H7 (cell line): ENCODE results near the gene C11orf71. TPM values are rescaled to one million over a fixed set of nuclear protein-coding genes. Genes with fewer than 3 reads are reported as not detected.

Source experiments
- DNase-seq: peaks from one replicate; pipeline ENCODE4 v3.0.0; 2012
- H3K27me3 ChIP-seq: 2 replicates; pipeline ENCODE4 v1.6.0; 2011; ENCODE audit warnings: mild to moderate bottlenecking, low read length; ENCODE audit not compliant: control insufficient read depth, insufficient read depth
- H3K36me3 ChIP-seq: replicated peaks from 2 replicates; pipeline ENCODE4 v1.5.1; 2011; ENCODE audit warnings: low read length; ENCODE audit not compliant: control insufficient read depth, insufficient read depth
- H3K4me3 ChIP-seq: 2 replicates; pipeline ENCODE4 v1.5.1; 2011; ENCODE audit warnings: low read depth, mild to moderate bottlenecking, control low read depth, low read length, moderate library complexity; ENCODE audit not compliant: insufficient read depth
- total RNA-seq: library from RNA; depleted of rRNA; stranded (reverse); fragments of >200 nt; shearing (Covaris generic); gene quantifications from 2 replicates; pipeline ENCODE4 v1.2.3, GENCODE V29; 2014; rRNA removed

The C11orf71 gene
- 5.8 and 11.1 TPM in 2 replicates for total RNA-seq

GRCh38 chr11:114400216-114400914 lies at the start of gene C11orf71, which contains the start of gene RBM7:
Gene C11orf71, minus strand, starts transcription at chr11:114400511. Its CDS starts 180 bp downstream, at chr11:114400331.
Gene RBM7, plus strand, starts transcription at chr11:114400666. Its CDS starts 6 bp downstream, at chr11:114400672.
- peak; percentile 89 for DNase-seq
- Histone ChIP-seq H3K36me3 (peaks cover 3% of the 10 kb centered on the region; the same call in 1 of the 2 replicates), H3K4me3 (peak within 1 kb of the TSS; percentile 93), H3K27me3 (no peaks in the 10 kb centered on the region)

- peaks cover 18% of the 10 kb centered on the region for H3K36me3 ChIP-seq
- H3K27me3 ChIP-seq = no peaks in the 10 kb centered on the region
- DNase-seq = no peak
- H3K4me3 ChIP-seq = no peak overlapping the region
Observed at GRCh38 chr11:114449845-114450244, 49.5 kb upstream of the C11orf71 start.

- Histone ChIP-seq H3K4me3 (no peak overlapping the region), H3K36me3 (peaks cover 20% of the 10 kb centered on the region), H3K27me3 (no peaks in the 10 kb centered on the region)
- no peak for DNase-seq
Observed at GRCh38 chr11:114448749-114449482, 48.6 kb upstream of the C11orf71 start.

GRCh38 chr11:114447892-114448291 lies 47.6 kb upstream of the C11orf71 start:
- peaks cover 19% of the 10 kb centered on the region for H3K36me3 ChIP-seq

GRCh38 chr11:114447444-114447843 lies 47.1 kb upstream of the C11orf71 start:
- no peak for DNase-seq
- Histone ChIP-seq H3K4me3 (no peak overlapping the region), H3K36me3 (peaks cover 19% of the 10 kb centered on the region), H3K27me3 (no peaks in the 10 kb centered on the region)

More at GRCh38 chr11:114447892-114448291, 47.6 kb upstream of the C11orf71 start:
- no peak for DNase-seq
- no peaks in the 10 kb centered on the region for H3K27me3 ChIP-seq
- H3K4me3 ChIP-seq = no peak overlapping the region

GRCh38 chr11:114442536-114442935 lies 42.2 kb upstream of the C11orf71 start:
- peaks cover 11% of the 10 kb centered on the region for H3K36me3 ChIP-seq
- H3K4me3 ChIP-seq = no peak overlapping the region
- DNase-seq = no peak
- no peaks in the 10 kb centered on the region for H3K27me3 ChIP-seq

GRCh38 chr11:114441921-114442320 lies 41.6 kb upstream of the C11orf71 start:
- Histone ChIP-seq H3K4me3 (no peak overlapping the region), H3K36me3 (peaks cover 11% of the 10 kb centered on the region), H3K27me3 (no peaks in the 10 kb centered on the region)
- DNase-seq = no peak

- Histone ChIP-seq H3K27me3 (no peaks in the 10 kb centered on the region), H3K36me3 (peaks cover 7% of the 10 kb centered on the region), H3K4me3 (no peak overlapping the region)
- no peak for DNase-seq
Observed at GRCh38 chr11:114440971-114441763, 40.9 kb upstream of the C11orf71 start.

- peaks cover 5% of the 10 kb centered on the region for H3K36me3 ChIP-seq
- peak overlapping the region; percentile 91 for H3K4me3 ChIP-seq
- no peak for DNase-seq
- H3K27me3 ChIP-seq = no peaks in the 10 kb centered on the region
Observed at GRCh38 chr11:114440121-114440860, 40.0 kb upstream of the C11orf71 start.

GRCh38 chr11:114439229-114440120 lies 39.2 kb upstream of the C11orf71 start, which contains the start of gene REXO2:
Gene REXO2, plus strand, starts transcription at chr11:114439467. Its CDS starts 62 bp downstream, at chr11:114439529.
- DNase-seq = peak; percentile 89
- H3K4me3 ChIP-seq = peak within 1 kb of the TSS; percentile 91
- peaks cover 5% of the 10 kb centered on the region for H3K36me3 ChIP-seq
- no peaks in the 10 kb centered on the region for H3K27me3 ChIP-seq

- H3K4me3 ChIP-seq = no peak overlapping the region
- DNase-seq = peak; percentile 18
Observed at GRCh38 chr11:114438303-114438702, 38.0 kb upstream of the C11orf71 start.

GRCh38 chr11:114433376-114433775 lies 33.1 kb upstream of the C11orf71 start:
- Histone ChIP-seq H3K27me3 (no peaks in the 10 kb centered on the region), H3K36me3 (no peaks in the 10 kb centered on the region), H3K4me3 (no peak overlapping the region)
- DNase-seq = no peak

More at GRCh38 chr11:114438303-114438702, 38.0 kb upstream of the C11orf71 start:
- Histone ChIP-seq H3K36me3 (peaks cover 2% of the 10 kb centered on the region; the same call in 1 of the 2 replicates), H3K27me3 (no peaks in the 10 kb centered on the region)

- no peaks in the 10 kb centered on the region for H3K36me3 ChIP-seq
- DNase-seq = no peak
- H3K27me3 ChIP-seq = no peaks in the 10 kb centered on the region
- no peak overlapping the region for H3K4me3 ChIP-seq
Observed at GRCh38 chr11:114432893-114433292, 32.6 kb upstream of the C11orf71 start.
